PC-3 (cell line): ENCODE results near the gene NOL9.

Experiments
- CTCF ChIP-seq: fragments of 300-600 bp; sonication (generic); conservative IDR thresholded peaks from 2 replicates; pipeline ENCODE4 v1.5.1; 2017; ENCODE audit warnings: antibody characterized with exemption, low read depth, mild to moderate bottlenecking, low read length
- EZH2 ChIP-seq: fragments of 300-600 bp; sonication (generic); IDR thresholded peaks from one replicate; pipeline ENCODE4 v1.6.1; 2017; ENCODE audit warnings: antibody characterized with exemption, mild to moderate bottlenecking, low read length; ENCODE audit not compliant: unreplicated experiment
- EZH2phosphoT487 ChIP-seq: fragments of 300-600 bp; sonication (generic); IDR thresholded peaks from 2 replicates; pipeline ENCODE4 v1.6.1; 2018; ENCODE audit warnings: mild to moderate bottlenecking, antibody characterized with exemption, low read length, borderline replicate concordance

GRCh38 chr1:6519935-6520671, 34.2 kb downstream of the NOL9 start:
- TF ChIP-seq EZH2, result no peak
- no peak for TF ChIP-seq CTCF
- TF ChIP-seq EZH2phosphoT487, result no peak
